DND-41 (cell line): Measurements from ENCODE around the gene OR12D3.

ENCODE experiments used
- ATAC-seq: fragments of 200-7000 bp; cut with Tn5 transposase; 3 replicates; pipeline ENCODE4 v1.9.1; 2021; ENCODE audit warnings: low read depth; ENCODE audit not compliant: insufficient read depth
- DNase-seq: peaks from one replicate; pipeline ENCODE4 v3.0.0-alpha.2; 2020
- H2AFZ ChIP-seq: 2 replicates; pipeline ENCODE4 v1.6.0; 2012; ENCODE audit warnings: low read depth, low read length
- H3K27ac ChIP-seq: 2 replicates; pipeline ENCODE4 v1.5.1; 2012; ENCODE audit warnings: low read length, inconsistent platforms
- H3K27me3 ChIP-seq: fragments of 200-600 bp; sonication (generic); 2 replicates; pipeline ENCODE4 v1.6.0; 2012; ENCODE audit warnings: low read length, mild to moderate bottlenecking, inconsistent platforms; ENCODE audit not compliant: insufficient read depth, poor library complexity
- H3K36me3 ChIP-seq: 2 replicates; pipeline ENCODE4 v1.5.1; 2012; ENCODE audit warnings: low read length, inconsistent platforms; ENCODE audit not compliant: insufficient read depth
- H3K4me1 ChIP-seq: 2 replicates; pipeline ENCODE4 v1.5.1; 2012; ENCODE audit warnings: mild to moderate bottlenecking, low read length; ENCODE audit not compliant: insufficient read depth
- H3K4me2 ChIP-seq: 2 replicates; pipeline ENCODE4 v1.6.0; 2012; ENCODE audit warnings: mild to moderate bottlenecking, moderate library complexity, low read length, inconsistent platforms; ENCODE audit not compliant: insufficient read depth
- H3K4me3 ChIP-seq, 2 experiments: fragments of 200-600 bp in 1 of 2; shearing (Covaris generic) in 1 of 2; 2 replicates each; pipeline ENCODE4 v1.5.1; 2012 to 2016; ENCODE audit warnings: inconsistent platforms in 2 of 2, low read length in 2 of 2, mild to moderate bottlenecking in 2 of 2, low read depth in 1 of 2, moderate library complexity in 1 of 2
- H3K79me2 ChIP-seq: 2 replicates; pipeline ENCODE4 v1.6.0; 2012; ENCODE audit warnings: low read length, inconsistent platforms; ENCODE audit not compliant: insufficient read depth
- H3K9ac ChIP-seq: 2 replicates; pipeline ENCODE4 v1.6.0; 2012; ENCODE audit warnings: low read depth, mild to moderate bottlenecking, inconsistent platforms, low read length, moderate library complexity
- H3K9me3 ChIP-seq: 2 replicates; pipeline ENCODE4 v1.5.1; 2012; ENCODE audit warnings: low read length, moderate library complexity, mild to moderate bottlenecking, inconsistent platforms; ENCODE audit not compliant: insufficient read depth, severe bottlenecking
- H4K20me1 ChIP-seq: 2 replicates; pipeline ENCODE4 v1.6.0; 2012; ENCODE audit warnings: low read length; ENCODE audit not compliant: insufficient read depth
- EZH2 ChIP-seq: IDR thresholded peaks from 3 replicates; pipeline ENCODE4 v1.6.1; 2012; ENCODE audit warnings: borderline replicate concordance, low read depth, mild to moderate bottlenecking, moderate library complexity, low read length, inconsistent platforms; ENCODE audit not compliant: severe bottlenecking
- TF ChIP-seq, protein P1 (sequence below): IDR thresholded peaks from 2 replicates; pipeline ENCODE4 v1.5.1; 2012; ENCODE audit warnings: borderline replicate concordance, low read length, moderate library complexity, mild to moderate bottlenecking; ENCODE audit not compliant: poor library complexity, severe bottlenecking; ENCODE audit errors: extremely low read depth

OR12D3 gene

DNA sequence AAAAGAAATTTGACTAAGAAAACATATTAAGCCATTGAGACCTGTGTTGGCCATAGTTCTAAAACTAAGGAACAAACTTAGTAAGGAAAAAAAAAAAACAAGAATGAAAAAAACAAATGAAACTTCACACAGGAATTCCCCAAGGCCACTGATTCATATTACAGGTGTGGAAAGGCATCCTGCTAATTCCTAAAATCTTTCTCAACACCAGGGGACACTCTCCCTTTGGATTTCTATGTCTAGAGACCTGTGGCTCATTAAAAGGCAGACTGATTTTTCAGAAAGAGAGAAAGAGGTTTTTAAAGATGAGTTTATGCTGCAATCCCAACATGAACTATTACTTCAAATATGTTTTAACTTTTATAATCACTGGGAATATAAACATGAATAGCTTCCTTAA, 39.5 kb upstream of the OR12D3 start, which contains the start of gene OR12D1:
OR12D1 (plus strand) TSS at position 341 of the 400 bp plus-strand sequence.
- H3K4me2 ChIP-seq = no peak within 1 kb of the TSS
- no peaks in the 10 kb centered on the region for H3K9me3 ChIP-seq
- no peak within 1 kb of the TSS for H3K27ac ChIP-seq
- TF ChIP-seq, protein P1, sequence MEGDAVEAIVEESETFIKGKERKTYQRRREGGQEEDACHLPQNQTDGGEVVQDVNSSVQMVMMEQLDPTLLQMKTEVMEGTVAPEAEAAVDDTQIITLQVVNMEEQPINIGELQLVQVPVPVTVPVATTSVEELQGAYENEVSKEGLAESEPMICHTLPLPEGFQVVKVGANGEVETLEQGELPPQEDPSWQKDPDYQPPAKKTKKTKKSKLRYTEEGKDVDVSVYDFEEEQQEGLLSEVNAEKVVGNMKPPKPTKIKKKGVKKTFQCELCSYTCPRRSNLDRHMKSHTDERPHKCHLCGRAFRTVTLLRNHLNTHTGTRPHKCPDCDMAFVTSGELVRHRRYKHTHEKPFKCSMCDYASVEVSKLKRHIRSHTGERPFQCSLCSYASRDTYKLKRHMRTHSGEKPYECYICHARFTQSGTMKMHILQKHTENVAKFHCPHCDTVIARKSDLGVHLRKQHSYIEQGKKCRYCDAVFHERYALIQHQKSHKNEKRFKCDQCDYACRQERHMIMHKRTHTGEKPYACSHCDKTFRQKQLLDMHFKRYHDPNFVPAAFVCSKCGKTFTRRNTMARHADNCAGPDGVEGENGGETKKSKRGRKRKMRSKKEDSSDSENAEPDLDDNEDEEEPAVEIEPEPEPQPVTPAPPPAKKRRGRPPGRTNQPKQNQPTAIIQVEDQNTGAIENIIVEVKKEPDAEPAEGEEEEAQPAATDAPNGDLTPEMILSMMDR = no peak
- TF ChIP-seq EZH2 = no peak
- DNase-seq (no peak), ATAC-seq (no peak)
- H3K4me3 ChIP-seq = no peak within 1 kb of the TSS
- H4K20me1 ChIP-seq = no peaks in the 10 kb centered on the region
- H3K9ac ChIP-seq = no peak within 1 kb of the TSS
- H3K79me2 ChIP-seq = no peaks in the 10 kb centered on the region
- no peaks in the 10 kb centered on the region for H3K36me3 ChIP-seq
- no peaks in the 10 kb centered on the region for H3K4me1 ChIP-seq
- H3K27me3 ChIP-seq = peaks cover 6% of the 10 kb centered on the region
- H2AFZ ChIP-seq = no peak within 1 kb of the TSS

DNA sequence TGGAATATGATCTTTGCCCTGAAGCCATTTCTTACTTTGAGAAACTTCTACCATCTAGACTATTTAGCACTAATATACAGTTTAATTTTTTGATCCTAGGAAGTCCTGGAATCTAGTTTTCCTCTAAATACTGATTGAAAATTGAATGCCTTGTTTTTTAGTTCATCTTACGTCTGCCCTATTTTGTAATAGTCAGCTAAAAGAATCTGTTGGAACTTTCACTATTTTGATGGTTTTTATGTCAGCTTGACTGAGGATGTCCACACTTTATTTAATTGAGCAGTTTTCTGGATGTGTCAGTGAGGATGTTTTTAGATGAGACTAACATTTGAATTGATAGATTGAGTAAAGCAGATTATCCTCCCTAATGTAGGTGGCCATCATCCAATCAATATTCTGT, 28.7 kb upstream of the OR12D3 start:
- no peaks in the 10 kb centered on the region for H3K79me2 ChIP-seq
- no peaks in the 10 kb centered on the region for H3K4me1 ChIP-seq
- no peak overlapping the region for H3K4me3 ChIP-seq
- no peaks in the 10 kb centered on the region for H3K27me3 ChIP-seq
- H3K27ac ChIP-seq = no peak overlapping the region
- no peaks in the 10 kb centered on the region for H3K36me3 ChIP-seq
- no peak for DNase-seq
- no peak for ATAC-seq
- TF ChIP-seq EZH2 = no peak
- TF ChIP-seq, protein P1 = no peak
- H2AFZ ChIP-seq = no peak overlapping the region
- no peak overlapping the region for H3K9ac ChIP-seq
- H3K4me2 ChIP-seq = no peak overlapping the region
- H4K20me1 ChIP-seq = no peaks in the 10 kb centered on the region
- no peaks in the 10 kb centered on the region for H3K9me3 ChIP-seq

DNA sequence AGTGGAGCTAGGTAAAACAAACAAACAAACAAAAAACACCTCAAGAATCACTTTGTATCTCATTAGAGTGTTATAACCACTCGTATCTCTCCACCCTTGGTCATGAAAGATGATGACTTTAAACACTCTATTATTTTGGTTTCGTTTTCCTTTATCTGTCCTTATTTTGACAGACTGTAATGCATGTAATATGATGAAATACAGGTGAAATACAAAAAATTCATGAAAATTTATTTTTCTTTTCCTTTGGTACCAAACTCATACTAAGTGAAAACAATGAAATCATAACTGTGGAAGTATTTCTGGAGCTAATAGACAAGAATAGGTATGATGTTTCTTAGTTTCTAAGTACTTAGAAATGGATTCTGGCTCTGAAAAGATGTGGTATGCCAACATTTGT, 24.4 kb upstream of the OR12D3 start:
- H3K4me3 ChIP-seq = no peak overlapping the region
- H2AFZ ChIP-seq = no peak overlapping the region
- H3K4me2 ChIP-seq = no peak overlapping the region
- DNase-seq (no peak), ATAC-seq (no peak)
- H3K4me1 ChIP-seq = no peaks in the 10 kb centered on the region
- no peaks in the 10 kb centered on the region for H3K36me3 ChIP-seq
- no peaks in the 10 kb centered on the region for H3K9me3 ChIP-seq
- no peak overlapping the region for H3K9ac ChIP-seq
- no peaks in the 10 kb centered on the region for H3K27me3 ChIP-seq
- H3K79me2 ChIP-seq = no peaks in the 10 kb centered on the region
- no peak overlapping the region for H3K27ac ChIP-seq
- H4K20me1 ChIP-seq = no peaks in the 10 kb centered on the region
- TF ChIP-seq, protein P1 = no peak
- TF ChIP-seq EZH2 = no peak

DNA sequence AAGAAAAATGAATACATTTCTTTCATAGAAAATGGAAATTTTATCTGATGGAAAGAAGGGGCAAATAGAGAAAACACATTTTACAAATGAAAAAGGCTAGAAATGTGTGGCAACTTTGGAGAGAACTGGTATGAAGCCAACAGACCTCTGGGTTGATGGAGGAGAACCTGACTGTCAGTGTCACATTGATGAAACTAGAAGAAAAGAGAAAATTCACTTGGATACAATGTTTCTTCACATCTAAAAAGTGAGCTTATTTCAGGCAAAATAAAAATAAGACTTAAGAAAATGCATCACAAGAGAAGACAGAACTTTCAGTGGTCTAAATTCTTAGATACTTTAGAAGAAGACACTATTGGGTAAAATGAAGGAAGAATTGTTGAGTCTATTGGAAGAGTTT, 20.2 kb upstream of the OR12D3 start, which contains the start of gene OR12D2:
OR12D2 (plus strand) TSS at position 301 of the 400 bp plus-strand sequence. CDS start 1,069 bp downstream, outside the sequence.
- no peaks in the 10 kb centered on the region for H3K4me1 ChIP-seq
- H4K20me1 ChIP-seq = no peaks in the 10 kb centered on the region
- TF ChIP-seq, protein P1 = no peak
- TF ChIP-seq EZH2 = no peak
- H3K36me3 ChIP-seq = no peaks in the 10 kb centered on the region
- H3K9me3 ChIP-seq = no peaks in the 10 kb centered on the region
- no peak within 1 kb of the TSS for H2AFZ ChIP-seq
- no peak within 1 kb of the TSS for H3K9ac ChIP-seq
- no peak for DNase-seq
- H3K4me2 ChIP-seq = no peak within 1 kb of the TSS
- no peak within 1 kb of the TSS for H3K4me3 ChIP-seq
- no peak for ATAC-seq
- H3K27me3 ChIP-seq = no peaks in the 10 kb centered on the region
- no peaks in the 10 kb centered on the region for H3K79me2 ChIP-seq
- no peak within 1 kb of the TSS for H3K27ac ChIP-seq
